Neural crest cell (in vitro differentiated cells): ENCODE results near the gene NCK2. TPM values are rescaled to one million over a fixed set of nuclear protein-coding genes. Genes with fewer than 3 reads are reported as not detected.

Experiments
- DNase-seq: peaks from one replicate; pipeline ENCODE4 v3.0.0; 2021; ENCODE audit warnings: low read depth, mixed read lengths, low spot score
- H3K27ac Mint-ChIP-seq: one replicate; pipeline ENCODE4 v1.8.0; 2021; ENCODE audit warnings: mild to moderate bottlenecking, mixed read lengths; ENCODE audit not compliant: unreplicated experiment
- H3K27me3 Mint-ChIP-seq: 2 replicates; pipeline ENCODE4 v1.8.0; 2021; ENCODE audit warnings: low read depth, mild to moderate bottlenecking, mixed read lengths
- H3K36me3 Mint-ChIP-seq: 2 replicates; pipeline ENCODE4 v1.8.0; 2021; ENCODE audit warnings: low read depth, mild to moderate bottlenecking, mixed read lengths
- H3K4me1 Mint-ChIP-seq: 2 replicates; pipeline ENCODE4 v1.8.0; 2021; ENCODE audit warnings: mixed read lengths
- H3K4me3 Mint-ChIP-seq: one replicate; pipeline ENCODE4 v1.8.0; 2021; ENCODE audit warnings: mild to moderate bottlenecking, mixed read lengths
- H3K9me3 Mint-ChIP-seq: 2 replicates; pipeline ENCODE4 v1.8.0; 2021; ENCODE audit warnings: mixed read lengths
- CTCF ChIP-seq: fragments of 200-600 bp; sonication (generic); conservative IDR thresholded peaks from 2 replicates; pipeline ENCODE4 v1.5.0; 2021; ENCODE audit warnings: antibody characterized with exemption, mild to moderate bottlenecking
- total RNA-seq: library from RNA; stranded (reverse); gene quantifications from 2 replicates; pipeline ENCODE4 v1.2.1, GENCODE V29; 2021

NCK2 gene
- total RNA-seq, 1 donor from 2014 or later, result 71.9 TPM

DNA sequence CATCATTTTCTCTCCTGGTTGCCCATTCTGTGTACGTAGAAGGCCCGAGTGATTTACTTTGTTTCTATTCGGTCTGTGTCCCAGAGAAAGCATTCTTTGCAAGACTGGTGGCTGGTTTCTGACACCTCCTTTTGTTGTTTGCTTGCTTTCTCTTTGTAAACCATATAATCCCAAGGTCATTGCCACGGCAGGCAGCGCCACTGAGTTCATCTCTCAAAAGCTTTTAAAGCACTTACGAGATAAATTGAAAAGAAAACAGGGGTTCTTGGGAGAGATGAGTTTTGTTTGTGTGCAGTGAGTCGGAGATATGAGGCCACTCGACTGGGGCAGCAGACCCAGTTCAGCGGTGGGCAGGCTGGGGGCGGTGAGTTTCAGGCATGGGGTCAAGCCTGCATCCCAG, 137.6 kb downstream of the NCK2 start:
- Mint-ChIP-seq H3K36me3 (peaks cover 38% of the 10 kb centered on the region), H3K9me3 (no peaks in the 10 kb centered on the region), H3K4me3 (peak overlapping the region; percentile 13), H3K27me3 (peaks cover 11% of the 10 kb centered on the region), H3K4me1 (peaks cover 43% of the 10 kb centered on the region), H3K27ac (no peak overlapping the region)
- no peak for DNase-seq
- TF ChIP-seq CTCF, result no peak

DNA sequence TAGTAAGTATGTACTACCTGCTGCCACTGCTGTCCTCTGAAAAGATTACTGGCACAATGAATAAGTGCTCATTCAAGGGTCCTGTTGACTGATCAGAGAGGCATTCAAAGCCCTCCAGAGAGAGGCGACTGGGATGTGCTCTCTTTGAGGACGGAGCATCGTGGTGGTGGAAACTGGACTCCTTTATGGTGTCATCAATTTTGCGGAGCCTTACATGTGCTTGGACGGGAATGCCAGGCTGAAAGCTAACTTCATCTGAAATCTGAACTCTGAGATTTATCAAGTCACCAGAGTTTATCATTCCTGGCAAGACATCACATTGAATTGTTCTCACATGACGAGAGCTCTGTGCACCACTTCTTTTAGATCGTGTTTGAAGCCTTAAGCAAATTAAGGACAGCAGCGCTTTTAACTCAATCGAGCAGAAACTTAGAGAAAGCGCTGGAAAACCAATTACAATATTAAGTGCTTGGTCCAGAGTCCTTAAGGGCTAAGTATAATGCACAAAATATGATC, 138.3 kb downstream of the NCK2 start:
- no peak for TF ChIP-seq CTCF
- Mint-ChIP-seq H3K9me3 (peaks cover under 1% of the 10 kb centered on the region), H3K27ac (peak overlapping the region; percentile 66), H3K4me1 (peaks cover 39% of the 10 kb centered on the region), H3K36me3 (peaks cover 38% of the 10 kb centered on the region), H3K27me3 (peaks cover 11% of the 10 kb centered on the region), H3K4me3 (no peak overlapping the region)
- no peak for DNase-seq

DNA sequence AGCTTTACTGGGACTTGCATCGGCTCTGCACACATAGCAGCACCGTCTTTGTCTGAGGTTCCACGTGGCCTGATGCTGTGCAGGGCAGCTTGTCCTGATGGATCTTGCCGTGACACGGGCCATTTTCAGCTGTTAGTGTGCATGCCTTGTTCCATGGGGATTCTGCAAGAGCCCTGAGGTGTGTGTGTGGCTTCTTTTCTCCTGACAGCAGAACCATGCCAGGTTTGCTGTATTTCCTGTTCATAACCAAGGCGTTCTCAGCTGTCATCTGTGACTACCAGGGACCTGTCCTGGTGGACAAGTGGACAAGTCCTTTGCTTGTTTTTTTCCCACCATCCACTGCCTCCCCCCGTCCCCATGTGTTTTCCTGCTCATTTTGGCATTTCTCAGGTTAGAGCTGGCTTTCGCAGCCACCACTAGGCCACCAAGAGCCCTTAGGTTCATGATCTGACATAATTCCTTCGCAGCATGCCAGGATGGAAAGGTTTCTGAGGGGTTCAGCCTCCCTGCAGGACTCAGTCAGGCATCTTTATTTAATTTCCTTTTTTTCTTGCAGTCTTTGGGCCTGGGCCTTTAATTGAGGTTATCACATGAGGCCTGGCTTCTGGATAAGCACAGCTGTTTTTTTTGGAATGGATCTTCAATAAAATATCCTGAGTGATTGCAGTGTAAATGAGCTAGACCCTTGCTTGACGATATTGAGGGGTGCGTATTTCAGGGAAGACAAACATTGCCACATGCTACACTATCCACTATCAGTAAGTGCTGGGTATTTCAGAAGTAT, 139.4 kb downstream of the NCK2 start:
- Mint-ChIP-seq H3K27ac (no peak overlapping the region), H3K4me1 (peaks cover 41% of the 10 kb centered on the region), H3K4me3 (no peak overlapping the region), H3K9me3 (peaks cover 4% of the 10 kb centered on the region), H3K27me3 (peaks cover 11% of the 10 kb centered on the region), H3K36me3 (peaks cover 42% of the 10 kb centered on the region)
- no peak for DNase-seq
- TF ChIP-seq CTCF, result no peak

GRCh38 chr2:105885456-105885855, 140.7 kb downstream of the NCK2 start:
- DNase-seq, result no peak
- Mint-ChIP-seq H3K4me1 (peaks cover 42% of the 10 kb centered on the region), H3K27ac (no peak overlapping the region), H3K36me3 (peaks cover 41% of the 10 kb centered on the region), H3K9me3 (peaks cover 4% of the 10 kb centered on the region), H3K27me3 (peaks cover 11% of the 10 kb centered on the region), H3K4me3 (no peak overlapping the region)
- no peak for TF ChIP-seq CTCF

- Mint-ChIP-seq H3K9me3 (peaks cover 4% of the 10 kb centered on the region), H3K27ac (no peak overlapping the region), H3K36me3 (peaks cover 45% of the 10 kb centered on the region), H3K4me3 (no peak overlapping the region), H3K4me1 (peaks cover 48% of the 10 kb centered on the region), H3K27me3 (peaks cover 11% of the 10 kb centered on the region)
- DNase-seq, result no peak
- TF ChIP-seq CTCF, result no peak
Observed at GRCh38 chr2:105886029-105886454, 141.3 kb downstream of the NCK2 start.
